GM19455 (cell line): Measurements from ENCODE around the gene DOCK3.
"Not testable (repeated sequence)": the region's sequence is repeated elsewhere in the genome, so short reads cannot be mapped to it uniquely, and the experiment has no call there.

Experiments
- ATAC-seq: cut with Tn5 transposase; IDR thresholded peaks from one replicate; pipeline ENCODE4 v1.9.1; 2021; ENCODE audit not compliant: unreplicated experiment

The DOCK3 gene

GRCh38 chr3:51082363-51082762 lies 407.6 kb downstream of the DOCK3 start:
- ATAC-seq: no peak

- ATAC-seq: no peak
Measured at GRCh38 chr3:51083490-51083889, 408.8 kb downstream of the DOCK3 start.

- ATAC-seq: not testable (repeated sequence)
Measured at GRCh38 chr3:51092141-51092540, 417.4 kb downstream of the DOCK3 start.

DNA sequence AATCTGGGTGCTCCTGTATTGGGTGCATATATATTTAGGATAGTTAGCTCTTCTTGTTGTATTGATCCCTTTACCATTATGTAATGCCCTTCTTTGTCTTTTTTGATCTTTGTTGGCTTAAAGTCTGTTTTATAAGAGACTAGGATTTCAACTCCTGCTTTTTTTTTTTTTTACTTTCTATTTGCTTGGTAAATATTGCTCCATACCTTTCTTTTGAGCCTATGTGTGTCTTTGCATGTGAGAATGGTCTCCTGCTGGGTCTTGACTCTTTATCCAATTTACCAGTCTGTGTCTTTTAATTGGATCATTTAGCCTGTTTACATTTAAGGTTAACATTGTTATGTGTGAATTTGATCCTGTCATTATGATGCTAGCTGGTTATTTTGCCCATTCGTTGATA lies 420.1 kb downstream of the DOCK3 start:
- ATAC-seq: not testable (repeated sequence)

DNA sequence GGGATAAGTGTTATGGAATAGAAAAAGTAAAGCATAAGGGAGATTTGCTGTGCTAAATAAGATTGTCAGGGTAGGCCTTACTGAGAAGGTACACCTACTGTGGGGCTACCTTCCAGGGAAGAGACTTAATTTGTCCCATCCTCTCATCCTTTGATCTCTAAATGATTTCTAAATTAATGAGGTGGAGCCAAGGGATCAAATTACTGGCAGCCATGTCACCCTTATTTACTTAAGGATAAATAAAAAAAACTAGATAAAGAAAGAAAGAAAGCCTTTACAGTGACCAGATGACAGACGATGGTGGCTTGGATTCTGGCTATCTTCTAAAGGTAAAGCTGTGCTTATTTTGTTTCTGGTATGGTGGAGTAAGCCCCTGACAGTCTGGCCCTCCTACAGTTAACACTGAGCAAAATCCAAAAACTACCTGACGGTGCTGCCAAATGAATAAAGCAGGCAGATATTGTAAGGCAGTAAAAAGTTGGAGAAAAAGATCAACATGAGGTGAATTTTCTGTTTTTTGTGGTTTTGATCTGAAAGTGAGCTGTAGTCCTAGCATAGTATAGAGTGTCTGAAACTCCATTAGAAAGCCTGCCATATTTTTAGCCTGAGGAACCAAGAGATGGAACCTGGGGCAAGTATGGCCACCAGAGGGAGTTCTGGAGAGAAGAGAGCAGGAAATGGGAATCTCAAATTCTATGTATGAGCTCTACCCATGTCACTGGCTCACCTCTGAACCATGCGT lies 425.2 kb downstream of the DOCK3 start:
- no peak for ATAC-seq

DNA sequence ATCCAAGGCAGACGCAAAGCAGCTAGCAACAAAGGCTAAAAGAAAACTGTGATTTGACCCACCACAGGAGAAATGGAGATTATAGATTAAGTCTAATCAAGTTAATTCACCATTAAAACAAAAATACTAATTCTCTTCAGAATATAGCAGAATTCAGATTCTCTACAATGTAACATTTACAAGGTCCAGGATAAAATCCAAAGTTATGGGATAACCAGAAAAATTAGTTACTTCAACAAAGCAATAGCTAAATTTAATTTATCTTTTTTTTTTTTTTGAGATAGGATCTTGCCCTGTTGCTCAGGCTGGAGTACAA lies 425.8 kb downstream of the DOCK3 start:
- no peak for ATAC-seq

DNA sequence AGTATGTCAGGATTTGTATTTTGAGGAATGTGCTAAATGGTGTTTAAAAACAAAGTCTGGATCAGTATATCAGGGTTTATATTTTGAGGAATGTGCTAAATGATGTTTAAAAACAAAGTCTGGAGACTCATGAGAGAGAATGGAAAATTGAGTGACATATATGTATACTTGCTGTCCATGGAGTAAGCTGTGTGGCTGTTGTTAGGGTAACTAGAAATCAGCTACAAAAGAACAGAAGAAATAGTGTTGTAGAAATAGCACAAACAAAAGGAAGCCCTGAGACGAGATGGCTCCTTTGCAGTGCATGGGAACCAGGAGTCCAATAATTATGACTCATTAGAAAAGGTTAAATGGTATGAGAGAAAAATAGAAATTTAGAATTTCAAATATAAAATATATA lies 427.7 kb downstream of the DOCK3 start:
- no peak for ATAC-seq

GRCh38 chr3:51106242-51106876 lies 431.6 kb downstream of the DOCK3 start:
- ATAC-seq: no peak

DNA sequence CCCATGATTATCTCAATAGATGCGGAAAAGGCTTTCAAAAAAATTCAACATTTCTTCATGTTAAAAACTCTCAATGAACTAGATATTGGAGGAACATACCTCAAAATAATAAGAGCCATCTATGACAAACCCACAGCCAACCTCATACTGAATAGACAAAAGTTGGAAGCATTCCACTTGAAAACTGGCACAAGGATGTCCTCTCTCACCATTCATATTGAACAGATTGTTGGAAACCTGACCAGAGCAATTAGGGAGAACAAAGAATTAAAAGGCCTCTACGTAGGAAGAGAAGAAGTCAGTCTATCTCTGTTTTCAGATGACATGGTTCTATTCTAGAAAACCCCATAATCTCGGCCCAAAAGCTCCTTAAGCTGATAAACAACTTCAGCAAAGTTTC lies 435.9 kb downstream of the DOCK3 start:
- no peak for ATAC-seq

- ATAC-seq: no peak
Measured at GRCh38 chr3:51122944-51123343, 448.2 kb downstream of the DOCK3 start.

DNA sequence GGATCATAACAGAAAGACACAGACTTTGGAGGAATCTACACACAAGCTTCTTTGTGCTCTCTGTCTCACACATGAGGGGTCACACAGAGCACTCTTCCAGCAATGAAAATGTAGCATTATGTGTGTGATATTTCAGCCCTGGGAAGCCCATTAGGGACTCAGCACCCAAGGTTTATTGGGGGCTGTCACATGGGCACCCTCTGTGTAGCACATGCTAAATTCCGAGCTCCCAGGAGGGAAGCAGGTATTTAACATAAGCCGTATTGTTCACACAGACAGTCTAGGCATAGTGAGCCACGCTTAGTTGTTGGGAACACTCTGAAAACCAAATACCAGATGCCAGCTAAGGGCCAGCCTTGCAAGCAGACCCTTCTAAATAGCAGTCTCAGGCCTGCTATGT lies 448.8 kb downstream of the DOCK3 start:
- no peak for ATAC-seq

GRCh38 chr3:51131607-51132006 lies 456.9 kb downstream of the DOCK3 start:
- not testable (repeated sequence) for ATAC-seq

DNA sequence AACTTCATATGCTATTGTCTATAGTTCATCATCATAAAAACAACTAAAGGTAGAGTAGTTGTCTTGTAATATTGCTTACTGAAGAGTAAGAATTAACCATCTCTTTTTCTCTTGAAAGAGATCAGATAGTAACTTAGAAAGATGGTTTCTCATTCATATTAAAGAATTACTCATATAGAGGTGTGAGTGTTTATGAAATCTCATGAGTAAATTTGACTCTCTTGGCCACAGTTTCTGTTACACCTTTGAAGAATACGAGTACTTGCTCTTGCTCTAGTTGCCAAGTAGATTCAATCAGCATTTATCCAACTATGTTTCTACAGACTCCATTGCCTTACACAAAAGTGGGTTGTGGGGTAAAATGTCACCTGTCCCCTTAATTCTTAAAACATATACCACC lies 463.0 kb downstream of the DOCK3 start:
- no peak for ATAC-seq

- no peak for ATAC-seq
Measured at GRCh38 chr3:51139616-51140015, 464.9 kb downstream of the DOCK3 start.

DNA sequence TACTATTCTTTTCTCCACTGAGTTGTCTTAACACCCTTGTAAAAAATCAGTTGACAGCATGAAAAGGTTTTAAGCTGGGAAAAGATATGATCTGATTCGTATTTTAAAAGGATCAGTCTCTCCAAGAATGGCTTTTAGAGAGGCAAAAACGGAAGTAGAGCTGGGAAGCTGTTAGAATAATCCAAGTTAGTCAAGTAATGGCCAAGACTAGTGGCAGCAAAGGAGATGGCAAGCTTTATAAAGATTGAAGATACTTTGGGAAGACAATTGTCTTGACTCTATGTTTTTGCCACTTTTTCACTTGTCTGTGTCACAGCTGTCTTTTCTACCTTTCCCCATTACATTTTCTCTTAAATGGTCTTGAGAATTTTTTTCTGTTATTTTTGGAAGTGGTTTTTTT lies 466.8 kb downstream of the DOCK3 start:
- ATAC-seq: no peak

DNA sequence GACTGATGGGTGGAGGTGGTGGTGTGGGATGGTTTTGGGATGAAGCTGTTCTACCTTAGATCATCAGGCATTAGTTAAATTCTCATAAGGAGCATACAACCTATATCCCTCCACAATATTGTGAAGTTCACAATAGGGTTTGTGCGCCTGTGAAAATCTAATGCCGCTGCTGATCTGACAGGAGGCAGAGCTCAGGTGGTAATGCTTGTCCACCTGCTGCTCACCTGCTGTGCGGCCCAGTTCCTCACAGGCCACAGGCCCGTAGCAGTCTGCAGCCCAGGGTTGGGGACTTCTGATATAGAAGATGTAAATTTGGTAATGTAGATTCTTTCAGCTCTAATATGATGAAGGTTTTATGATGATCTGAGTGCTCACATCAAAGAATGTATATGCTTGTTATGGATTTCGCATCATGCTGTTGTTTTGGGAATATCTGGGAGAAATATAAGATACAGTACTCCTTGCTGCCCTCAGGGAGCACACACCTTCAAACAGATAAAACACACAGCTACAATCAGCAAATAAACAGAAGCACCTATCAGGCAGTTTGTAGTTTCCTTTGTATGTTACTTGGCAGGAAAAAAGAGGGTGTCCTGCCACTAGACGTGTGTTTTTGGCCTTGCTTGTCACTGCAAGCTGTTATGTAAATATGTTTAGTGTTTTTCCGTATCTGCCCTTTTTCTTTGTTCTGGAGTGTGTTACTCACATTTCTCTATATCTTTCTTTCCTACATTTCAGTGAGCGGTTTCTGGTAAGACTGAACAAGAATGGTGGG lies 471.3 kb downstream of the DOCK3 start:
- no peak for ATAC-seq

DNA sequence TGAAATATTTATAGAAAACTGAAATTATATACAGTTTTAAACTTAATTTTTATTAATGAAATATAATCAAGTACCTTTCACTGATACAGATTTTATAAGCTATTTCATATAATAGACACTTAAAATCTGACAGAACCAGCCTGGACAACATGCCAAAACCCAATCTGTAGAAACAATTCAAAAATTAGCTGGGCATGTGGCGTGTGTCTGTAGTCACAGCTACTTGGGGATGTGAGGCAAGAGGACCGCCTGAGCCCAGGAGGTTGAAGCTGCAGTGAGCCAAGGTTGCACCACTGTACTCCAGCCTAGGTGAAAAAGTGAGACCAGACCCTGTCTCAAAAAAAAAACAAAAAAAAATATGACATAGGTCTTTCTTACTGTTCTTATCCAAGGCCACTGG lies 472.1 kb downstream of the DOCK3 start:
- no peak for ATAC-seq

DNA sequence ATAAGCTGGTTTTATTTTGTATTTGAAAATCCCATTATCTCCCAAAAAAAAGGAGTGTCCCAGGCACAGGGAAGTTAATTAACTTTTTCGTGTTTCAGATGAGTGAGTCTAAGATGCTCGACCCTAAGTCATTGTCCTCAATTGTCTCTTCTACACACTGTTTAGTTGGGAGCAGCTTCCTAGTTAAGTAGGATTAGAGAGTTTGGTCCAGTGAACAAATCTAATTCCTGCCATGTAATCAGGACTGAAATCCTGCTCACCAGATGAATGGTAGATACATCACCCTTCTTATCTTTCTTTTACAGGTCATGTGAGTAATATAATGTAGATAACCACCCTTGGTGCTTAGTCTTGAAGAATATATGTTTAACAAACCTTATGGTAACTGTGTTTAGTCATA lies 481.4 kb downstream of the DOCK3 start:
- ATAC-seq: no peak

DNA sequence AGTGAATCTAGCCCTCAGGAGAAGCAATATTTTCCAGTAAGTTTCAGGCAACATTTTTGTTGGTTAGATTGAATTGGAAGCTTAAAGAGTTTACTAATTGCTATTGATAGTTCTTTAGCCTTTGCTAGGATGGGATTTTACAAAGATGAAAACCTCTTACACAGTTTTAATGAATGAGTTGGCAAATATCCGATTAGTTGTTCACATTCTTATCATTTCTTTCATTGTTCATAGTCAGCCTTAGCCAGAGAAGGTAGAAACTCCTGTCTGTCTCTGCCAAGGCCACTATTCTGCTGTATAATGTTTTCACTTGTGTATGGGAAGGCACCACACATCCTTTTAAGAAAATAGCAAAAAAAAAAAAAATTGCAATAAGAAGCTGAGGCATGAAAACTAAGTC lies 488.3 kb downstream of the DOCK3 start:
- no peak for ATAC-seq

DNA sequence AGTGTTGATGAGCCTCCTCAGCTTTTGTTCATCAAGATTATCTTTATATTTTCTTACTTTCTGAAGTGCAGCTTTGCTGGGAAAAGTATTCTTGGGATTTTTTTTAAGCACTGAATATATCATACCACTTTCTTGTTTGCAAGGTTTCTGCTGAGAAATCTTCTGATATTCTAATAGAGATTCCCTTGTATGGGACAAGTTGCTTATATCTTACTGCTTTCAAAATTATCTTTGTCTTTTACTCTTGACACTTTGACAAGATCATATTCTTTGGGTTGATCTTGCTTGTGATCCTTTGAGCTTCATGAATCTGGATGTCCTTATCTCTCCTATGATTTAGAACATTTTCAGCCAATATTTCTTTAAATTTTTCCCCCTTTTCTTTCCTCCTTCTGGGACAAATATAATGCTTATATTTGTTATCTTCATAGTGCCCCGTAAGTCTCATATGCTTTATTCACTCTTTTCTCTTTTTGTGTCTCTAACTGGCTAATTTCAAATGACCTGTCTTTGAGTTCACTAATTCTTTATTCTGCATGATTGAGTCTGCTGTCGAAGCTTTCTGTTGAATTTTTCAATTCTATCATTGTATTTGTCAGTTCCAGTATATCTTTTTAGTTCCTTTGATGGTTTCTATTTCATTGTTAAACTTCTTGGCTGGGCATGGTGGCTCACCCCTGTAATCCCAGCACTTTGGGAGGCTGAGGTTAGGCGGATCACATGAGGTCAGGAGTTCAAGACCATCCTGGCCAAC lies 499.0 kb downstream of the DOCK3 start:
- ATAC-seq: no peak

GRCh38 chr3:51176923-51177322 lies 502.2 kb downstream of the DOCK3 start:
- ATAC-seq: no peak

DNA sequence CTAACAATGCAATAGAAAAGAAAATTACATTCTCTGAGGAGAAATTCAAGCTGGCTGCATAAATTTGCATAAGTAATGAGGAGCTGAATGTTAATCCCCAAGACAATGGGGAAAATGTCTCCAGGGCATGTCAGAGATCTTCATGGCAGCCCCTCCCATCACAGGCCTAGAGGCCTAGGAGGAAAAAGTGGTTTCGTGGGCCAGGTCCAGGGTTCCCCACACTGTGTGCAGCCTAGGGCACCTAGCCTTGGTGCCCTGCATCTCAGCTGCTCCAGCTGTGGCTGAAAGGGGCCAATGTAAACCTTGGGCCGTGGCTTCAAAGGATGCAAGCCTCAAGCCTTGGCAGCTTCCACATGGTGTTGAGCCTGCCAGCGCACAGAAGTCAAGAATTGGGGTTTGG lies 511.7 kb downstream of the DOCK3 start:
- not testable (repeated sequence) for ATAC-seq
